ENCODE measurements around the gene CYP11A1.
"Not testable (repeated sequence)": the region's sequence is repeated elsewhere in the genome, so short reads cannot be mapped to it uniquely, and the experiment has no call there.

The CYP11A1 gene

DNA sequence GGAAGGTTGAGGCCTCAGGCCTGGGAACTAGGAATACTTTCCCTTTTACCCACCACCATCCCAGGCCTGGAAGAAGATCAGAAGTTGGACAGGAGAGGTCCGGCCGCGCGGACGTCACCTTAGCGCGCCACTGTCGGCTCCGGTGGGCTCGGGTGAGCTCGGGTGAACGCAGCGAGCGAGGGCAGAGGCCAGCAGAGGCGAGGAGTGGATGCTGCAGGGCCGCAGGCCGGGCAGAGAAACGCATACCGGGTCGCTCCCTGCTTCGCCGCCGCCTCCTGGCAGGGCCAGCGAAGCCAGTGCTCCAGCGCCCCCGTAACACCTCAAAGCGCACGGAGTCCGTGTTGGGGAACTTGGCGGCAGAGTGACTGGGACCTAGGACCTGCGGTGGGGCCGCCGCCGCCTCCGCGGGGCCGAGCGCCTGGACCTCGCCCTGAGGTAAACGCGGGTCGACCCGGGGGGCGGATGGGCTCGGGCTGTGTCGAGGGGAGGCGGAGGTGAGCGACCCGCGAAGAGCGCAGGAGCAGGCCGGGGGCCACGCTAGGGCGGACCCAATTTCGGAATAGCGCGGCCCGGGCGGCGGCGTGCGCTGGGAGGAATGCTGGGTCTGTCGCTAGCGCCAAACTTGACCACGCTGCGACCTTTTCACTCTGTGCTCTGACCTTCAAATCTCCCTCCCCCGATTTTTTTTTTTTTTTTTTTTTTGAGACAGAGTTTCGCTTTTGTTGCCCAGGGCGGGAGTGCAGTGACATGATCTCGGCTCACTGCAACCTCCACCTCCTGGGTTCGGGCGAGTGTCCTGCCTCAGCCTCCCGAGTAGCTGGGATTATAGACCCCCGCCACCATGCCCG, 1.6 kb downstream of the CYP11A1 start:
- peaks cover 61% of the 10 kb centered on the region for H3K27me3 ChIP-seq (ENCODE audit: control insufficient read depth, insufficient read depth, low read length)
- H3K9me3 ChIP-seq (replicated peaks; ENCODE audit: low read length): no peaks in the 10 kb centered on the region
- peaks cover 4% of the 10 kb centered on the region for H3K4me1 ChIP-seq (ENCODE audit: control insufficient read depth, insufficient read depth, low read length)
- H3K4me3 ChIP-seq (ENCODE audit: low read length): peak overlapping the region; percentile 73
- peak overlapping the region; percentile 94 for H3K4me2 ChIP-seq (ENCODE audit: low read length)
- no peaks in the 10 kb centered on the region for H3K36me3 ChIP-seq (ENCODE audit: insufficient read depth, low read length)
- peak overlapping the region; percentile 72 for H3K9ac ChIP-seq (ENCODE audit: low read depth, low read length)

DNA sequence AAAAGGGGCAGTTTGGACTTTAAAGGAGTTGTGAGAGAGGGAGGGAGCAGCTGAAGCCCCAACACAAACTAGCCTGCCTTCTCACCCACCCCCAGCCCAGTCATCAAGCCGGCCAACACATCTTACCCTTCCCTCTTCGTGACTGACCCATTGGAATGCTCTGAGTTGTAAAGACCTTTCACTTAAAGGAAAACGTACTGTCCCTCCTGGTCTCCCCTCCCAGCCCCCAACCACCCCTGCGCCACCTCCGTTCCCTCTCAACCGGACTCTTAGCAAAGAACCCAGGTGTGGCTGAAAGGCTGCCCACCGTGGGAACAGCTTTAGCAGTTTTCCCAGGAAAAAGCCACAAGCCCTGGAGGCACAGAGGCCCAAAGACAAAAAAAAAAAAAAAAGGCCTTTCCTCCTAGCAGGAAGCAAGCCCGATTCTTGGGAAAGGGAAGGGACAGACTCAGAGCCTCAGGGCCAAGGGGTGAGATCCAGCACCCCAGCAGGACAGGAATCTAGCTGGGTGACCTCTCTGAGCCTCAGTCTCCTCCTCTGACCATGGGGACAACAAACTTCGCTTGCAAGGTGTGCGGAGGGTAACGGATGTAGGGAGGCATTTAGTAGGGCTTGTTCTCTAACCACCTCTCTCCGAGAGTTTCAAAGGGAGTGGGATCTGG, 2.4 kb downstream of the CYP11A1 start:
- Histone ChIP-seq H3K9ac (ENCODE audit: low read depth, low read length) (peak overlapping the region; percentile 72), H3K36me3 (ENCODE audit: insufficient read depth, low read length) (no peaks in the 10 kb centered on the region), H3K9me3 (replicated peaks; ENCODE audit: low read length) (no peaks in the 10 kb centered on the region), H3K4me1 (ENCODE audit: control insufficient read depth, insufficient read depth, low read length) (peaks cover 4% of the 10 kb centered on the region), H3K4me3 (ENCODE audit: low read length) (peak overlapping the region; percentile 73), H3K4me2 (ENCODE audit: low read length) (peak overlapping the region; percentile 94), H3K27me3 (ENCODE audit: control insufficient read depth, insufficient read depth, low read length) (peaks cover 54% of the 10 kb centered on the region)

DNA sequence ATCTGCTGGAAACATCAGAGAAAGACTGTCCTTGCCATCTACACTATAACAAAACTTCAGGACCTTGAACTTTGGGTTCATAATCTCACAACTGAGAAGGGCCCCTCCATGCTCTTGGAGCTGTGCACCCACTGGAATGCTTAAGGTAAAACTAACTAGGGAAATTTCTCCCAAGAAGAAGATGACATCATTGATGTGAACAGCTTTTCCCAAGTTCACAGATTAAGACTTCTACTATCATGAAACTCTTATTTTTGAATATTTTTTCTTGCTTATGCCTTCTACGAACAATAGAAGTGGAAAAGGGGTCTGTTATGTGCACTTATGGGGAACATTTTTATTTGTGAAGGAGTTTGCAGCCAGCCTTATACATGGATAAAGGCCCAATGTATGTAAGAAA, 5.0 kb downstream of the CYP11A1 start:
- no peak overlapping the region for H3K4me2 ChIP-seq (ENCODE audit: low read length)
- H3K9ac ChIP-seq (ENCODE audit: low read depth, low read length): no peak overlapping the region
- H3K27me3 ChIP-seq (ENCODE audit: control insufficient read depth, insufficient read depth, low read length): peaks cover 48% of the 10 kb centered on the region
- H3K4me3 ChIP-seq (ENCODE audit: low read length): no peak overlapping the region
- H3K9me3 ChIP-seq (replicated peaks; ENCODE audit: low read length): no peaks in the 10 kb centered on the region
- H3K4me1 ChIP-seq (ENCODE audit: control insufficient read depth, insufficient read depth, low read length): peaks cover 4% of the 10 kb centered on the region
- H3K36me3 ChIP-seq (ENCODE audit: insufficient read depth, low read length): no peaks in the 10 kb centered on the region

DNA sequence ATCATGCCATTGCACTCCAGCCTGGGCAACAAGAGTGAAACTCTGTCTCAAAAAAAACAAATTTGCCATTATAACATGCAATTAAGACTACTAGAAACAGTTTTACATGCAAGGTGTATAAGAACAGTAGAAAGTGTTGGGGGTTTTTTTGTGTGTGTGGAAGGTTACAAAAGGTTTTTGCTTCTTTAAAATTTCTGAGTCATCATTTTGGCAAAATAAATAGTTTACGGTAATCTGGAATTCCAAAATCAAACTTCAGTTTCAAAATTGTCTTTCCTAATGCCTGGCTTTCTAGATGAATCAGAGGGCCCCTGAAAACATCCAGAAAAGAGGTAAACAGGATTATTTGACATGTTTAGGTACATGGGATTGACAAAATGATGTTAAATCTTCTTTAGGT, 6.6 kb downstream of the CYP11A1 start:
- H3K4me2 ChIP-seq (ENCODE audit: low read length); H3K4me3 ChIP-seq (ENCODE audit: low read length); H3K9ac ChIP-seq (ENCODE audit: low read depth, low read length); H3K9me3 ChIP-seq (replicated peaks; ENCODE audit: low read length); H3K36me3 ChIP-seq (ENCODE audit: insufficient read depth, low read length); H3K4me1 ChIP-seq (ENCODE audit: control insufficient read depth, insufficient read depth, low read length): not testable (repeated sequence)
- H3K27me3 ChIP-seq (ENCODE audit: control insufficient read depth, insufficient read depth, low read length): peaks cover 55% of the 10 kb centered on the region

DNA sequence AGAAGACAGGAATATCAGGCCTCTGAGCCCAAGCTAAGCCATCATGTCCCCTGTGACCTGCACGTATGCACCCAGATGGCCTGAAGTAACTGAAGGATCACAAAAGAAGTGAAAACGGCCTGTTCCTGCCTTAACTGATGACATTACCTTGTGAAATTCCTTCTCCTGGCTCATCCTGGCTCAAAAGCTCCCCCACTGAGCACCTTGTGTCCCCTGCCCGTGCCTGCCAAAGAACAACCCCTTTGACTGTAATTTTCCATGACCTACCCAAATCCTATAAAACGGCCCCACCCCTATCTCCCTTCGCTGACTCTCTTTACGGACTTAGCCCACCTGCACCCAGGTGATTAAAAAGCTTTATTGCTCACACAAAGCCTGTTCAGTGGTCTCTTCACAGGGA, 8.1 kb downstream of the CYP11A1 start:
- H3K27me3 ChIP-seq (ENCODE audit: control insufficient read depth, insufficient read depth, low read length): peaks cover 56% of the 10 kb centered on the region
- not testable (repeated sequence) for H3K4me2 ChIP-seq (ENCODE audit: low read length); H3K9ac ChIP-seq (ENCODE audit: low read depth, low read length); H3K4me3 ChIP-seq (ENCODE audit: low read length); H3K9me3 ChIP-seq (replicated peaks; ENCODE audit: low read length); H3K36me3 ChIP-seq (ENCODE audit: insufficient read depth, low read length); H3K4me1 ChIP-seq (ENCODE audit: control insufficient read depth, insufficient read depth, low read length)

- not testable (repeated sequence) for H3K4me3 ChIP-seq (ENCODE audit: low read length); H3K9me3 ChIP-seq (replicated peaks; ENCODE audit: low read length); H3K4me2 ChIP-seq (ENCODE audit: low read length); H3K4me1 ChIP-seq (ENCODE audit: control insufficient read depth, insufficient read depth, low read length); H3K9ac ChIP-seq (ENCODE audit: low read depth, low read length); H3K36me3 ChIP-seq (ENCODE audit: insufficient read depth, low read length)
- H3K27me3 ChIP-seq (ENCODE audit: control insufficient read depth, insufficient read depth, low read length): peaks cover 61% of the 10 kb centered on the region
Measured at GRCh38 chr15:74357514-74357913, 9.9 kb downstream of the CYP11A1 start.

DNA sequence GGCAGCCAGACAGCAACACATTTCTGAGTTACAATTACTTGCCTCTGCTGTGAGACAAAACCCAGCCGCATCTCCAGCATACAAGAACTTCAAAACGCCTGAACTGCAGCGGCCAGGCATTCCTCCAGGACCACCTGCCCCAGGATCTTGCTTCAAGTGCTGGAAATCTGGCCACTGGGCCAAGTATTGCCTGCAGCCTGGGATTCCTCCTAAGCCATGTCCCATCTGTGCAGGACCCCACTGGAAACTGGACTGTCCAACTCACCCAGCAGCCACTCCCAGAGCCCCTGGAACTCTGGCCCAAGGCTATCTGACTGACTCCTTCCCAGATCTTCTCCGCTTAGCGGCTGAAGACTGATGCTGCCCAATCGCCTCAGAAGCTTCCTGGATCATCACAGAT, 11.4 kb downstream of the CYP11A1 start:
- peaks cover 61% of the 10 kb centered on the region for H3K27me3 ChIP-seq (ENCODE audit: control insufficient read depth, insufficient read depth, low read length)
- not testable (repeated sequence) for H3K4me3 ChIP-seq (ENCODE audit: low read length); H3K36me3 ChIP-seq (ENCODE audit: insufficient read depth, low read length); H3K9ac ChIP-seq (ENCODE audit: low read depth, low read length); H3K4me2 ChIP-seq (ENCODE audit: low read length); H3K4me1 ChIP-seq (ENCODE audit: control insufficient read depth, insufficient read depth, low read length); H3K9me3 ChIP-seq (replicated peaks; ENCODE audit: low read length)

- H3K9me3 ChIP-seq (replicated peaks; ENCODE audit: low read length); H3K4me1 ChIP-seq (ENCODE audit: control insufficient read depth, insufficient read depth, low read length); H3K4me2 ChIP-seq (ENCODE audit: low read length); H3K36me3 ChIP-seq (ENCODE audit: insufficient read depth, low read length); H3K9ac ChIP-seq (ENCODE audit: low read depth, low read length); H3K4me3 ChIP-seq (ENCODE audit: low read length): not testable (repeated sequence)
- H3K27me3 ChIP-seq (ENCODE audit: control insufficient read depth, insufficient read depth, low read length): peaks cover 70% of the 10 kb centered on the region
Measured at GRCh38 chr15:74353992-74354391, 13.5 kb downstream of the CYP11A1 start.

DNA sequence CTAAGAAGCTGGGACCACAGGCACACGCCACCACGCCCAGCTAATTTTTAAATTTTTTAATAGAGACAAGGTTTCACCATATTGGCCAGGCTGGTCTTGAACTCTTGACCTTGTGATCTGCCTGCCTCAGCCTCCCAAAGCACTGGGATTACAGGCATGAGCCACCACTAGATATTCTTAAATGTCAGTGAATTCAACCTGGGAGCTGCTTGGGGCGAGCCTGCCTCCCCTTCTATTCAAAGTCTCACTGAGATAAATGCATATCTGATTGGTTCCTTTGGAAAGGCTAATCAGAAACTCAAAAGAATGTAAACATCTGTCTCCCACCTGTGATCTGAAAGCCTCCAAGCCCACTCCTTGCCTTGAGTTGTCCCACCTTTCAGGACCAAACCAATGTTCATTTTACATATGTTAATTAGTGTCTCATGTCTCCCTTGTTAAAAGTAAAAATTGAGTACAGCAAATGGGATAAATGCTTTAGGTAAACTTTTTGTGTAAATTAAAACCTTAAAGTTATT, 15.0 kb downstream of the CYP11A1 start:
- no peaks in the 10 kb centered on the region for H3K36me3 ChIP-seq (ENCODE audit: insufficient read depth, low read length)
- H3K4me1 ChIP-seq (ENCODE audit: control insufficient read depth, insufficient read depth, low read length): no peaks in the 10 kb centered on the region
- no peak overlapping the region for H3K9ac ChIP-seq (ENCODE audit: low read depth, low read length)
- H3K9me3 ChIP-seq (replicated peaks; ENCODE audit: low read length): no peaks in the 10 kb centered on the region
- no peak overlapping the region for H3K4me2 ChIP-seq (ENCODE audit: low read length)
- H3K27me3 ChIP-seq (ENCODE audit: control insufficient read depth, insufficient read depth, low read length): peaks cover 70% of the 10 kb centered on the region
- H3K4me3 ChIP-seq (ENCODE audit: low read length): no peak overlapping the region

DNA sequence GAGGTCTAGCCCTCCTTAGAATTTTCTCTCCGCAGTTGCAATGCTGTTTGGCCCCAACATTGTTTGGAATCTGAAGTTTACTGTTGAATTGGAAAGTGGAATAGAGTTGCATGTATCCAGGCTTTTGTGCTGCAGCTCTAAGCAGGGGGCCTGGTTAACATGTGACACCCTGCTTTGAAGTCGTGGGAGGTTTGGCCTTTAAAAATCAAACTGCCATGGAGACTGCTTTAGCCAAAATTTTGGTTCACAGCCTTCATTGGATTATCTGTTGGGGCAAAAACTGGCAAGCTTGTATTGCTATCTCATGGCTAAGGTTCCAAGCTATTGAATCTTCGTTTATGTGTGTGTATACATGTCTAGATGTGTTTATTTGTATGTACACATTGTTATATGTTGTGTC, 15.8 kb downstream of the CYP11A1 start:
- peaks cover 62% of the 10 kb centered on the region for H3K27me3 ChIP-seq (ENCODE audit: control insufficient read depth, insufficient read depth, low read length)
- no peak overlapping the region for H3K4me2 ChIP-seq (ENCODE audit: low read length)
- H3K9ac ChIP-seq (ENCODE audit: low read depth, low read length): no peak overlapping the region

GRCh38 chr15:74350295-74351275, 16.9 kb downstream of the CYP11A1 start:
- no peak overlapping the region for H3K4me3 ChIP-seq (ENCODE audit: low read length)
- no peak overlapping the region for H3K4me2 ChIP-seq (ENCODE audit: low read length)
- no peak overlapping the region for H3K9ac ChIP-seq (ENCODE audit: low read depth, low read length)
- peaks cover 56% of the 10 kb centered on the region for H3K27me3 ChIP-seq (ENCODE audit: control insufficient read depth, insufficient read depth, low read length)
- H3K9me3 ChIP-seq (replicated peaks; ENCODE audit: low read length): no peaks in the 10 kb centered on the region
- no peaks in the 10 kb centered on the region for H3K4me1 ChIP-seq (ENCODE audit: control insufficient read depth, insufficient read depth, low read length)
- no peaks in the 10 kb centered on the region for H3K36me3 ChIP-seq (ENCODE audit: insufficient read depth, low read length)

More for the DNA sequence above, 15.8 kb downstream of the CYP11A1 start:
- H3K4me1 ChIP-seq (ENCODE audit: control insufficient read depth, insufficient read depth, low read length): no peaks in the 10 kb centered on the region
- H3K36me3 ChIP-seq (ENCODE audit: insufficient read depth, low read length): no peaks in the 10 kb centered on the region
- no peak overlapping the region for H3K4me3 ChIP-seq (ENCODE audit: low read length)
- no peaks in the 10 kb centered on the region for H3K9me3 ChIP-seq (replicated peaks; ENCODE audit: low read length)

All from skeletal muscle satellite cell (primary cell).